NCI-H510A treated with DMSO at 0.1 percent for 48 hours (cell line): ENCODE data around the gene TM9SF4.

Experiments used
- DNase-seq: peaks from one replicate; lab custom pipeline; 2025; lab: John Stamatoyannopoulos, UW

TM9SF4 gene

GRCh38 chr20:32129863-32130262 is 20.3 kb downstream of the TM9SF4 start:
- no peak for DNase-seq

- DNase-seq, result no peak
Observed at GRCh38 chr20:32130352-32130751, 20.8 kb downstream of the TM9SF4 start.

GRCh38 chr20:32130965-32131364 is 21.5 kb downstream of the TM9SF4 start:
- DNase-seq, result no peak

- no peak for DNase-seq
Observed at GRCh38 chr20:32132911-32133549, 23.5 kb downstream of the TM9SF4 start.

- DNase-seq, result no peak
Observed at GRCh38 chr20:32134026-32134425, 24.5 kb downstream of the TM9SF4 start.

GRCh38 chr20:32135983-32136515 is 26.5 kb downstream of the TM9SF4 start:
- no peak for DNase-seq

- DNase-seq, result no peak
Observed at GRCh38 chr20:32138921-32139320, 29.4 kb downstream of the TM9SF4 start.

- peak; percentile 22 for DNase-seq
Observed at GRCh38 chr20:32139947-32140346, 30.4 kb downstream of the TM9SF4 start.

GRCh38 chr20:32140603-32141002 is 31.1 kb downstream of the TM9SF4 start:
- no peak for DNase-seq

GRCh38 chr20:32141465-32141980 is 32.0 kb downstream of the TM9SF4 start:
- no peak for DNase-seq

- DNase-seq, result no peak
Observed at GRCh38 chr20:32142088-32142487, 32.6 kb downstream of the TM9SF4 start.

GRCh38 chr20:32142991-32143390 is 33.5 kb downstream of the TM9SF4 start:
- DNase-seq, result no peak

- peak; percentile 81 for DNase-seq
Observed at GRCh38 chr20:32144898-32145662, 35.6 kb downstream of the TM9SF4 start.

GRCh38 chr20:32149566-32150170 is 40.2 kb downstream of the TM9SF4 start:
- DNase-seq, result no peak

- DNase-seq, result no peak
Observed at GRCh38 chr20:32150291-32150848, 40.9 kb downstream of the TM9SF4 start.

- DNase-seq, result no peak
Observed at GRCh38 chr20:32152421-32153155, 43.1 kb downstream of the TM9SF4 start.

GRCh38 chr20:32153156-32153665 is 43.7 kb downstream of the TM9SF4 start:
- no peak for DNase-seq

GRCh38 chr20:32153771-32154170 is 44.3 kb downstream of the TM9SF4 start:
- DNase-seq, result no peak

GRCh38 chr20:32155017-32155981 is 45.8 kb downstream of the TM9SF4 start:
- DNase-seq, result peak; percentile 33

GRCh38 chr20:32157611-32158010 is 48.1 kb downstream of the TM9SF4 start:
- no peak for DNase-seq
